ENCODE measurements around the gene CNTNAP2.

The CNTNAP2 gene

DNA sequence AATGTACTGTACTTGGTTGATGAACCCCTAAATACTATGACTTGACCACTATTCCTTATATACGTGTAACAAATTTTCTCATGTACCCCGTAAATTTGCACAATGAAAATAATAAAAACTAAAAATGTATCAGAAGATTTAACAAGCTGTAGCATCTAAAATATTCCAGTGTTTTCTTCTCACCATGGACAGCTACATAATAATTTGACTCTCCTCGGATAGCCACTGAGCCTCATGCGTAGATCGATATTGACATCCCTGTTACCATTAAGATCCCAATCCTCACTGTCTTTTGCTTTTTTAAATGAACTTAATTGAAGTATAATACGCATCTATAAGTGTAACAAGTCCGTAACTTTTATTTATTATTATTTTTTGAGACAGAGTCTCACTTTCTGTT is 2294.3 kb downstream of the CNTNAP2 start:
- no peak overlapping the region for H3K27ac ChIP-seq (ENCODE audit: extremely low read depth, low read depth, low read length)
- POLR2A ChIA-PET: no interaction called here
- TF ChIP-seq, protein P1, sequence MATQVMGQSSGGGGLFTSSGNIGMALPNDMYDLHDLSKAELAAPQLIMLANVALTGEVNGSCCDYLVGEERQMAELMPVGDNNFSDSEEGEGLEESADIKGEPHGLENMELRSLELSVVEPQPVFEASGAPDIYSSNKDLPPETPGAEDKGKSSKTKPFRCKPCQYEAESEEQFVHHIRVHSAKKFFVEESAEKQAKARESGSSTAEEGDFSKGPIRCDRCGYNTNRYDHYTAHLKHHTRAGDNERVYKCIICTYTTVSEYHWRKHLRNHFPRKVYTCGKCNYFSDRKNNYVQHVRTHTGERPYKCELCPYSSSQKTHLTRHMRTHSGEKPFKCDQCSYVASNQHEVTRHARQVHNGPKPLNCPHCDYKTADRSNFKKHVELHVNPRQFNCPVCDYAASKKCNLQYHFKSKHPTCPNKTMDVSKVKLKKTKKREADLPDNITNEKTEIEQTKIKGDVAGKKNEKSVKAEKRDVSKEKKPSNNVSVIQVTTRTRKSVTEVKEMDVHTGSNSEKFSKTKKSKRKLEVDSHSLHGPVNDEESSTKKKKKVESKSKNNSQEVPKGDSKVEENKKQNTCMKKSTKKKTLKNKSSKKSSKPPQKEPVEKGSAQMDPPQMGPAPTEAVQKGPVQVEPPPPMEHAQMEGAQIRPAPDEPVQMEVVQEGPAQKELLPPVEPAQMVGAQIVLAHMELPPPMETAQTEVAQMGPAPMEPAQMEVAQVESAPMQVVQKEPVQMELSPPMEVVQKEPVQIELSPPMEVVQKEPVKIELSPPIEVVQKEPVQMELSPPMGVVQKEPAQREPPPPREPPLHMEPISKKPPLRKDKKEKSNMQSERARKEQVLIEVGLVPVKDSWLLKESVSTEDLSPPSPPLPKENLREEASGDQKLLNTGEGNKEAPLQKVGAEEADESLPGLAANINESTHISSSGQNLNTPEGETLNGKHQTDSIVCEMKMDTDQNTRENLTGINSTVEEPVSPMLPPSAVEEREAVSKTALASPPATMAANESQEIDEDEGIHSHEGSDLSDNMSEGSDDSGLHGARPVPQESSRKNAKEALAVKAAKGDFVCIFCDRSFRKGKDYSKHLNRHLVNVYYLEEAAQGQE (tag by site-specific recombination; IDR thresholded peaks at IDR 0.05): peak; percentile 67
- TF ChIP-seq, protein P2, sequence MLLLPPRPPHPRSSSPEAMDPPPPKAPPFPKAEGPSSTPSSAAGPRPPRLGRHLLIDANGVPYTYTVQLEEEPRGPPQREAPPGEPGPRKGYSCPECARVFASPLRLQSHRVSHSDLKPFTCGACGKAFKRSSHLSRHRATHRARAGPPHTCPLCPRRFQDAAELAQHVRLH (tag by site-specific recombination; IDR thresholded peaks at IDR 0.05): no peak
- H3K9me3 ChIP-seq (ENCODE audit: control insufficient read depth, insufficient read depth, low read depth, low read length): no peaks in the 10 kb centered on the region
- H3K4me3 ChIP-seq (ENCODE audit: low read depth, low read length): no peak overlapping the region
- CTCF ChIA-PET: interaction anchor here (0.6 kb wide), 1 partner anchor 21 kb away, joined by 3 read pairs; no protein-coding TSS in a partner anchor
- H3K36me3 ChIP-seq (ENCODE audit: control insufficient read depth in 2 of 2, insufficient read depth in 1 of 2, low read length in 2 of 2): peaks cover 0 to under 1% of the 10 kb centered on the region in 2 experiments; a peak in 2 of 3 replicates
- H3K4me1 ChIP-seq (ENCODE audit: control insufficient read depth, insufficient read depth, low read length): no peaks in the 10 kb centered on the region

DNA sequence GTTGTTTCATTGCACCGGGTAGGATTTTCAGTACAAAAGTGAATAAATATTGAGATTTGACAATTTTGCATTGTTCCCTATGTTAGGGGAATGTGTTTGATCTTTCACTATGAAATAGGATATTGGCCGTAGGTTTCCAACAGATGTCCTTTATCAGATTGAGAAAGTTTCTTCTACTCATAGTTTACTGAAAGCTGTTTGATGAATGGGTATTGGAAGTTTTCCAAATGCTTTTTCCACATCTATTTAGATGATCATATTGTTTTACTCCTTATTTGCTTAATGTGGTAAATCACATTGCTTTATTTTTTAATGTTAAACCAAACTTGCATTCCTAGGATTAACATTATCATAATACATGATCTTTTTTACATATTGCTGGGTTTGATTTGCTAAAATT is 2296.1 kb downstream of the CNTNAP2 start:
- TF ChIP-seq ZNF626 (tag by site-specific recombination; IDR thresholded peaks at IDR 0.05) (no peak), SCRT2 (tag by site-specific recombination; IDR thresholded peaks at IDR 0.05) (no peak), ZNF558 (tag by site-specific recombination; IDR thresholded peaks at IDR 0.05) (no peak), GLIS1 (tag by site-specific recombination; IDR thresholded peaks at IDR 0.05) (no peak)
- Histone ChIP-seq H3K9me3 (ENCODE audit: control insufficient read depth, insufficient read depth, low read depth, low read length) (no peaks in the 10 kb centered on the region), H3K36me3 (ENCODE audit: control insufficient read depth in 2 of 2, insufficient read depth in 1 of 2, low read length in 2 of 2) (peaks cover 0 to 3% of the 10 kb centered on the region in 2 experiments; a peak in 2 of 3 replicates), H3K27ac (ENCODE audit: extremely low read depth, low read depth, low read length) (no peak overlapping the region), H3K4me1 (ENCODE audit: control insufficient read depth, insufficient read depth, low read length) (no peaks in the 10 kb centered on the region), H3K4me3 (ENCODE audit: low read depth, low read length) (no peak overlapping the region)
- CTCF ChIA-PET: no interaction called here
- POLR2A ChIA-PET: no interaction called here

DNA sequence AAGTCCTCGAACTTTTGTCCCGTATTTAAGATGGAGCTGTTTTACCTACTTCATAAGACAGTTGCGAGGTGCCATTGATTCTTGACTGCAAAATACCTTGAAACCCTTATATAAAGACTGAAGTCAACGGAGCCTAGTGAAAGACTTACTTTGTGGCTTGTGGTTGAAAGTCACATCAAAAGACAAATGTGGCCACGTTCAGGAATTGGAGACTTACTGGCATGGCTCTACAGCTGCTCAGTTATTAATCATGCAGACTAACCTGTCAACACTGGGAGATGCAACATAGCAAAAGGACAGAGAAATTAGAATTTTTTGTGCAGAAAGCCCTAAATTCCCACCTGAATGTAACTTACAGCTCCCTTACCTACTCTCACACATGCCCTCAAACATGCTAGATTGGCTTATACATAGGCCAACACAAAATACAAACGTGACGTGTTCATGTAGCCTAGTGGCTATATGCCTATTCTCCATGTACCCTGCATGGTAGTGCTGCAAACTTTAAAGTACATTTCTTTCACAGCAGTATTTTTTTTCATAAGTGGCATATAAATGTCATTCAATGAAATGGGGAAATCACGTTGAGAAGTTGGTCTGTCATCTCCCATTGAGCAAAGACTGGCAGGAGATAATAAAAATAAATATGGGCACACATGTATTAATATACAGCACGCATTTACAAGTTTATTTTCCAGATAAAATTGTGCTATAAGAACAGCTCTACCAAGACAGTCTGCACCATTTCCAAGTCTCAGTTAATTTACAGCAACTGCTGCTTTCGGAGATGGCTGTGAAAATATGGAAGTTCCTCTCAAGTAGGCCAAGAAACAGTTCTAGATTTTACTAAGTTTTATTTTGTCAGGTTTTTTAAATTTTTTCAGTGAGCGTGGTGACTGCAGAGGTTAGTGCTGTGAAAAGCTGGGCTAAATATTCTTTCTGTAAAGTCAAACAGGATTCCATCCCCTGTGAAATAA is 2303.5 kb downstream of the CNTNAP2 start:
- ChIA-PET POLR2A (no interaction called here), CTCF (interaction anchor here (0.6 kb wide), 2 partner anchors 31 to 416 kb away, joined by 3 read pairs; no protein-coding TSS in a partner anchor)
- TF ChIP-seq SP3 (tag by site-specific recombination; IDR thresholded peaks at IDR 0.05) (no peak), ZSCAN30 (tag by site-specific recombination; IDR thresholded peaks at IDR 0.05) (no peak), ZNF571 (tag by site-specific recombination; IDR thresholded peaks at IDR 0.05) (no peak), ZNF777 (tag by site-specific recombination; IDR thresholded peaks at IDR 0.05; ENCODE audit: borderline replicate concordance) (no peak), ZNF175 (tag by site-specific recombination; IDR thresholded peaks at IDR 0.05) (no peak), SP7 (tag by site-specific recombination; IDR thresholded peaks at IDR 0.05) (no peak), ZNF548 (tag by site-specific recombination; IDR thresholded peaks at IDR 0.05) (no peak), ZNF266 (tag by site-specific recombination; IDR thresholded peaks at IDR 0.05; ENCODE audit: low read depth) (no peak), OVOL3 (tag by site-specific recombination; IDR thresholded peaks at IDR 0.05) (no peak), ZNF660 (tag by site-specific recombination; IDR thresholded peaks at IDR 0.05) (no peak)
- TF ChIP-seq, protein P3, sequence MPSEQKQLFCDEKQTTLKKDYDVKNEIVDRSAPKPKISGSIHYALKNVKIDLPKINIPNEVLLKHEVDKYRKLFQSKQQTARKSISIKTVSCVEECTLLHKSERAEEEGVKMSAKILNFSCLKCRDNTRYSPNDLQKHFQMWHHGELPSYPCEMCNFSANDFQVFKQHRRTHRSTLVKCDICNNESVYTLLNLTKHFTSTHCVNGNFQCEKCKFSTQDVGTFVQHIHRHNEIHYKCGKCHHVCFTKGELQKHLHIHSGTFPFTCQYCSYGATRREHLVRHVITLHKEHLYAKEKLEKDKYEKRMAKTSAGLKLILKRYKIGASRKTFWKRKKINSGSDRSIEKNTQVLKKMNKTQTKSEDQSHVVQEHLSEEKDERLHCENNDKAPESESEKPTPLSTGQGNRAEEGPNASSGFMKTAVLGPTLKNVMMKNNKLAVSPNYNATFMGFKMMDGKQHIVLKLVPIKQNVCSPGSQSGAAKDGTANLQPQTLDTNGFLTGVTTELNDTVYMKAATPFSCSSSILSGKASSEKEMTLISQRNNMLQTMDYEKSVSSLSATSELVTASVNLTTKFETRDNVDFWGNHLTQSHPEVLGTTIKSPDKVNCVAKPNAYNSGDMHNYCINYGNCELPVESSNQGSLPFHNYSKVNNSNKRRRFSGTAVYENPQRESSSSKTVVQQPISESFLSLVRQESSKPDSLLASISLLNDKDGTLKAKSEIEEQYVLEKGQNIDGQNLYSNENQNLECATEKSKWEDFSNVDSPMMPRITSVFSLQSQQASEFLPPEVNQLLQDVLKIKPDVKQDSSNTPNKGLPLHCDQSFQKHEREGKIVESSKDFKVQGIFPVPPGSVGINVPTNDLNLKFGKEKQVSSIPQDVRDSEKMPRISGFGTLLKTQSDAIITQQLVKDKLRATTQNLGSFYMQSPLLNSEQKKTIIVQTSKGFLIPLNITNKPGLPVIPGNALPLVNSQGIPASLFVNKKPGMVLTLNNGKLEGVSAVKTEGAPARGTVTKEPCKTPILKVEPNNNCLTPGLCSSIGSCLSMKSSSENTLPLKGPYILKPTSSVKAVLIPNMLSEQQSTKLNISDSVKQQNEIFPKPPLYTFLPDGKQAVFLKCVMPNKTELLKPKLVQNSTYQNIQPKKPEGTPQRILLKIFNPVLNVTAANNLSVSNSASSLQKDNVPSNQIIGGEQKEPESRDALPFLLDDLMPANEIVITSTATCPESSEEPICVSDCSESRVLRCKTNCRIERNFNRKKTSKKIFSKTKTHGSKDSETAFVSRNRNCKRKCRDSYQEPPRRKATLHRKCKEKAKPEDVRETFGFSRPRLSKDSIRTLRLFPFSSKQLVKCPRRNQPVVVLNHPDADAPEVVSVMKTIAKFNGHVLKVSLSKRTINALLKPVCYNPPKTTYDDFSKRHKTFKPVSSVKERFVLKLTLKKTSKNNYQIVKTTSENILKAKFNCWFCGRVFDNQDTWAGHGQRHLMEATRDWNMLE (tag by site-specific recombination; conservative IDR thresholded peaks at IDR 0.05; ENCODE audit: low read depth): no peak
- TF ChIP-seq, protein P4, sequence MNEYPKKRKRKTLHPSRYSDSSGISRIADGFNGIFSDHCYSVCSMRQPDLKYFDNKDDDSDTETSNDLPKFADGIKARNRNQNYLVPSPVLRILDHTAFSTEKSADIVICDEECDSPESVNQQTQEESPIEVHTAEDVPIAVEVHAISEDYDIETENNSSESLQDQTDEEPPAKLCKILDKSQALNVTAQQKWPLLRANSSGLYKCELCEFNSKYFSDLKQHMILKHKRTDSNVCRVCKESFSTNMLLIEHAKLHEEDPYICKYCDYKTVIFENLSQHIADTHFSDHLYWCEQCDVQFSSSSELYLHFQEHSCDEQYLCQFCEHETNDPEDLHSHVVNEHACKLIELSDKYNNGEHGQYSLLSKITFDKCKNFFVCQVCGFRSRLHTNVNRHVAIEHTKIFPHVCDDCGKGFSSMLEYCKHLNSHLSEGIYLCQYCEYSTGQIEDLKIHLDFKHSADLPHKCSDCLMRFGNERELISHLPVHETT (tag by site-specific recombination; IDR thresholded peaks at IDR 0.05): no peak
- no peaks in the 10 kb centered on the region for H3K9me3 ChIP-seq (ENCODE audit: control insufficient read depth, insufficient read depth, low read depth, low read length)
- H3K4me1 ChIP-seq (ENCODE audit: control insufficient read depth, insufficient read depth, low read length): no peaks in the 10 kb centered on the region
- peaks cover 0 to 3% of the 10 kb centered on the region in 2 experiments; a peak in 1 of 3 replicates for H3K36me3 ChIP-seq (ENCODE audit: control insufficient read depth in 2 of 2, insufficient read depth in 1 of 2, low read length in 2 of 2)
- no peak overlapping the region for H3K27ac ChIP-seq (ENCODE audit: extremely low read depth, low read depth, low read length)
- no peak overlapping the region for H3K4me3 ChIP-seq (ENCODE audit: low read depth, low read length)
